HG02981 (cell line): ENCODE data around the gene CDH1.
A peak's percentile ranks its signal among the peaks of the same experiment; 100 is the strongest.
"Not testable (repeated sequence)": the region's sequence is repeated elsewhere in the genome, so short reads cannot be mapped to it uniquely, and the experiment has no call there.

Experiments
- ATAC-seq: cut with Tn5 transposase; IDR thresholded peaks from one replicate; pipeline ENCODE4 v1.9.1; 2021; ENCODE audit warnings: mild to moderate bottlenecking, moderate library complexity; ENCODE audit not compliant: unreplicated experiment

The CDH1 gene

GRCh38 chr16:68737046-68737729, at the start of gene CDH1:
TSS of gene CDH1 (plus strand) at chr16:68737292. CDS start at chr16:68737416, 124 bp downstream.
- ATAC-seq: no peak

GRCh38 chr16:68689921-68690320, 47.2 kb upstream of the CDH1 start:
- no peak for ATAC-seq

- no peak for ATAC-seq
Measured at GRCh38 chr16:68695575-68695974, 41.5 kb upstream of the CDH1 start.

GRCh38 chr16:68696514-68696913, 40.6 kb upstream of the CDH1 start:
- no peak for ATAC-seq

- no peak for ATAC-seq
Measured at GRCh38 chr16:68698091-68698490, 39.0 kb upstream of the CDH1 start.

- ATAC-seq: no peak
Measured at GRCh38 chr16:68700120-68700519, 37.0 kb upstream of the CDH1 start.

GRCh38 chr16:68700831-68701230, 36.3 kb upstream of the CDH1 start:
- no peak for ATAC-seq

GRCh38 chr16:68704232-68704867, 32.7 kb upstream of the CDH1 start:
- ATAC-seq: no peak

- no peak for ATAC-seq
Measured at GRCh38 chr16:68707340-68708152, 29.5 kb upstream of the CDH1 start.

- ATAC-seq: no peak
Measured at GRCh38 chr16:68710211-68710610, 26.9 kb upstream of the CDH1 start.

GRCh38 chr16:68711421-68712139, 25.5 kb upstream of the CDH1 start:
- ATAC-seq: no peak

GRCh38 chr16:68713361-68713760, 23.7 kb upstream of the CDH1 start:
- no peak for ATAC-seq

GRCh38 chr16:68715471-68715870, 21.6 kb upstream of the CDH1 start:
- ATAC-seq: no peak

- not testable (repeated sequence) for ATAC-seq
Measured at GRCh38 chr16:68716516-68716915, 20.6 kb upstream of the CDH1 start.

GRCh38 chr16:68717684-68718083, 19.4 kb upstream of the CDH1 start:
- no peak for ATAC-seq

GRCh38 chr16:68718590-68718989, 18.5 kb upstream of the CDH1 start:
- ATAC-seq: no peak

- ATAC-seq: peak; percentile 44
Measured at GRCh38 chr16:68719993-68720489, 17.1 kb upstream of the CDH1 start.

- no peak for ATAC-seq
Measured at GRCh38 chr16:68722119-68723024, 14.7 kb upstream of the CDH1 start.

- ATAC-seq: no peak
Measured at GRCh38 chr16:68724797-68725196, 12.3 kb upstream of the CDH1 start.

- ATAC-seq: no peak
Measured at GRCh38 chr16:68728523-68728922, 8.6 kb upstream of the CDH1 start.
